GM19043 (cell line): ENCODE data around the gene UBIAD1.

Experiments used
- ATAC-seq: cut with Tn5 transposase; IDR thresholded peaks from one replicate; pipeline ENCODE4 v1.9.1; 2021; ENCODE audit warnings: low read depth; ENCODE audit not compliant: unreplicated experiment

UBIAD1 gene

GRCh38 chr1:11337580-11338073 lies 64.6 kb downstream of the UBIAD1 start:
- no peak for ATAC-seq
